Stimulated activated naive CD4-positive, alpha-beta T cell (primary cell): ENCODE measurements around the gene AMACR.
"Not testable (repeated sequence)": the region's sequence is repeated elsewhere in the genome, so short reads cannot be mapped to it uniquely, and the experiment has no call there.

Experiments
- DNase-seq, 6 experiments: peaks; one replicate each; lab custom pipeline; 2025; lab: John Stamatoyannopoulos, UW

The AMACR gene

DNA sequence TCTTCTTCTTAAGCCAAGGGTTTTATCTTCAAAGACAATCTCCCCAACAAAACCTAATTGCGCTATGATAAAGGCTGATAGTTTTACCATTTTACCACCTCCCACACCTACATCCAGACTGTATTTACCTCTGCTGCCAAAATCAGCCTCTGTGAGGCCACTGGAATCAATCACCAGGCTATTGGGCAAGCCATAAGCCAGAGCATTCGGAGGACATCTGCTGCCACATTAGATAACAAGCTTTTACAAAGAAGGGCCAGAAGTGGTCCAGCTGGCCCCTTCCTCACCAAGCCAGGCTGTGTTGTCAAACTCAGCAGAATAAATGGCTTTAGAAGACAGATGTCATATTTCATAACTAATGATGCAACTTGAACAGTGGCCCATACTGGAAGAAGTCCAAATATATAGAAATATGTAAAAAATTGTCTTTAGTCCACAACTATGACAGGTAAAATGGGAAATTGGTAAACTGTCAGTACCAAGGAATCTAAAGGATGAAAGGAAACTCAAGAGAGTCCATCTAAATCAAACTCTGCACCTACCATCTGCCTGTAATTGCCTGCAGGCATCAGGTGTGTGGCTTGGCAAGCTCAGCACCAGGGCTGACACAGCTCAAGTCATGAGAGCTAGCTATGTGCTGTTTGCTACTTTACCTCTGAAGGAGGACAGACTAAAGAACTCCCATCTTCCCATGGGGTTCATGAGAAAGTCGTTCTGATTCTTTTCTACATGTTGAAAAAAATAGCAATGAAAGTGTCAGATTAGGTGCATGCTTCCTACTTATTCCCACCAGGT lies 39.4 kb downstream of the AMACR start:
- no peak for DNase-seq

GRCh38 chr5:33966805-33967204 lies 41.0 kb downstream of the AMACR start:
- no peak for DNase-seq

GRCh38 chr5:33964132-33964700 lies 43.6 kb downstream of the AMACR start:
- no peak for DNase-seq

DNA sequence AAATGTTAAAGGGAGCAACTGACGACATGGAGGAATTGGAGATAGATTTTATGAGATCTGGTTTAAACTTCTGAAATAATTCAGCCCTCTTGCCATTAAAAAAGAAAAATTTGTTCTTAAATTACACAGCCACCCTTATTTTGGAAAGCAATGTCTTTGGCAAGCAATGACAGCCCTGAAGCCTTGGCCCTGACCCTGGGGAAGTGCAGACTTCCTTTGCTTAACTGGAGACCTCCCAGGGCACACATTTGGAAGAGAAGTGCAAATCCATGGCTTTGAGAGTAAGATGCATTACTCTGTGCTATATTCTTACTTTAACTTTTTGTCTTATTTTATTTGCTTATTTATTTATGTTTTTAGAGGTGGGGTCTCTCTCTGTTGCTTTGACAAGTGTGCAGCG lies 49.7 kb downstream of the AMACR start:
- no peak for DNase-seq

- no peak for DNase-seq
Observed at GRCh38 chr5:33957577-33958150, 50.2 kb downstream of the AMACR start.

DNA sequence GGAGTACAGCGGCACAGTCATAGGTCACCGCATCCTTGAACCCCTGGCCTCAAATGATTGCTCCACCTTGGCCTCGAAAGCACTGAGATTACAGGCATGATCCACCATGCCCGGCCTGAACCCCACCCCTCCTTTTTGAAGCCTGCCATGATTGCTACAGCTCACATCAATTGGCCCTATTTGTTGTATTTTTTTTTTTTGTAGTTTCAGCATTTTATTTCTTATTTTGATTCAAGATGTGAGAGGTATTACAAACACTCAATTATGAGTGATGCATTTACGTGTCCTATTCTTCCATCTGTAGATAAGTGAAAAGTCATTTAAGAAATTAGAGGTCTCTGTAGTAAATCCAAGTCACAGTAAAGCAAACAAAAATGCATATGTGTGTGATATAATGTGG lies 55.7 kb downstream of the AMACR start:
- not testable (repeated sequence) for DNase-seq

DNA sequence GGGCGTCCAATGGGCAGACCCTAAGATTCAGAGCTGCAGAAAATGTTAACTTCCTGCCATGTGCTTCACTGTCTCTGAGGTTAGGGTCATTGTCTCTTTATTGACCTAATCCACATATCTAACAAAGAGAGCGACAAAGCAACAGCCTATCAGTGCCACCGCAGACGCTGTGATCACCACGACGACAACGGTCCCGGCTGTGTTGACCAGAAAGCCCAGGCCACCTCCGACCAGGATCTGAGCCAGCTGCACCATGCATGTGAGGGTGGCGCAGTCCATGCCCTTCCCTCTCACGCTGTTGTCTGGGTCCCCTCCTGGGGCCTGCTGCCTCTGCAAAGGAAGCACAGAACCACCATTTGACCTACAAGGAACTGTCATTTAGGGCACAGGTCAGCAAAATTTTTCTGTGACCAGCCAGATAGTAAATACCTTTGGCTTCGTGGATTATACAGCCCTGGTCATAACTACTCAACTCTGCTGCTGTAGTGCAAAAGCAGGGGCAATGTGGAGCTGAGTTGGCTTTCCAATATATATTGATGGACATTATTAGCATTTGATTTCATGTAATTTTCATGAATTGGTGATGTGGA lies 63.2 kb downstream of the AMACR start:
- DNase-seq, result no peak

GRCh38 chr5:33941090-33941489 lies 66.8 kb downstream of the AMACR start:
- DNase-seq, result no peak

- no peak for DNase-seq
Observed at GRCh38 chr5:33939556-33940262, 68.1 kb downstream of the AMACR start.

DNA sequence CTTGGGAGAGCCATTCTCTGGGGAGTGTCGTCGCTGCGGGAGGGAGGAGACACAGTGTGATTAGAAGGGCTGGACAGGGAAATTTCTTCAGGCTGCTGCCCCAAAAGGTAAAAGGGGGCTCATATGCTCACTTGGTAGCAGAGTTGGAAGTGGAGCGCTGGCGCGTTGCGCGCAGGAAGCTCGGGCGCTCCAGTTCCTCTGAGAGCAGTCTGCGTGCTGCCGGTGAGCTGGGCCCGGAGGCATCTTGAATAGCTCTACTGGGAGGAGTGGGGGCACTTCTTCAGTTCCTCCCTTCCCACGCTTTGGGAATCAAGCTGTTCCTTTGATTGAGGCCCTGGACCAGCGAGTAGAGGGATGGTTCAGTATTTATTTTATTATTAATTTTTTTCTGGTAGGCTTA lies 69.0 kb downstream of the AMACR start:
- no peak for DNase-seq

DNA sequence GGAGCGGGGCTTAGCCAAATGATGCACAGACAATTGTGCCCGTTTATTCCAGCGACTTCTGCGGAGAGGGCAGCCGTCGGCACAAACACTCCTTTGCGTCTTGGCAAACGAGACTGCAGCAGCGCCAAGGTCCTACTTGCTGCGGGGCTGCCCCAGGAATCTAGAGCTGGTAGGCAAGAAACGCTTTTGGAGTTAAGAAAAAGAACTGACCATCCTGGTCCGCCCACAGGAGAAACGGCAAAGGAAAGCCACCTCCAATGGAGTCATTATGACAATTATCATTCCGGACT lies 69.4 kb downstream of the AMACR start:
- no peak for DNase-seq

GRCh38 chr5:33937707-33938506 lies 69.9 kb downstream of the AMACR start:
- DNase-seq, result no peak

GRCh38 chr5:33937017-33937706 lies 70.7 kb downstream of the AMACR start:
- no peak for DNase-seq

- DNase-seq, result no peak
Observed at GRCh38 chr5:33936381-33937016, 71.4 kb downstream of the AMACR start, which contains the start of gene RXFP3. TSS of gene RXFP3 (plus strand) at chr5:33936386. CDS start at chr5:33936741, 355 bp downstream.
